HepG2 (cell line): ENCODE results near the gene POLR1G. TPM values are rescaled to one million over a fixed set of nuclear protein-coding genes. Genes with fewer than 3 reads are reported as not detected.

Source experiments
- ASH2L ChIP-seq: fragments of 300-600, 200-600 bp; sonication (generic); IDR thresholded peaks from 2 replicates; pipeline ENCODE4 v1.7.0; 2017; ENCODE audit warnings: low read depth, mild to moderate bottlenecking, moderate library complexity, mixed read lengths, low read length; ENCODE audit not compliant: insufficient read length
- CHD4 ChIP-seq: fragments of 200-600 bp; sonication (generic); IDR thresholded peaks from 2 replicates; pipeline ENCODE4 v1.7.0; 2017; ENCODE audit warnings: mild to moderate bottlenecking, low read length, borderline replicate concordance
- HNF4G ChIP-seq, 2 experiments: sonication (generic) in 1 of 2; formaldehyde crosslinking in 1 of 2; IDR thresholded peaks; 2 replicates each; pipeline versions ENCODE4 v1.4.0 to v1.6.1; 2011 to 2020; ENCODE audit warnings: borderline replicate concordance in 2 of 2, low read depth in 2 of 2, mild to moderate bottlenecking in 2 of 2, low read length in 1 of 2, missing genetic modification reagents in 1 of 2, moderate library complexity in 1 of 2
- IKZF4 ChIP-seq: sonication (generic); formaldehyde crosslinking; IDR thresholded peaks from 2 replicates; pipeline ENCODE4 v1.5.1; 2020; ENCODE audit warnings: borderline replicate concordance, mild to moderate bottlenecking, low read depth, missing genetic modification reagents; ENCODE audit errors: not compliant biosample characterization
- IRF2 ChIP-seq: IDR thresholded peaks from 2 replicates; pipeline ENCODE4 v1.6.1; 2018; ENCODE audit warnings: missing genetic modification reagents, missing compliant biosample characterization
- MED1 ChIP-seq: sonication (generic); formaldehyde crosslinking; IDR thresholded peaks from 2 replicates; pipeline ENCODE4 v1.4.0; 2020; ENCODE audit warnings: missing genetic modification reagents
- NKX3-1 ChIP-seq: sonication (generic); formaldehyde crosslinking; IDR thresholded peaks from 2 replicates; pipeline ENCODE4 v1.5.0; 2020; ENCODE audit warnings: missing genetic modification reagents
- POLR2A ChIP-seq, 2 experiments: IDR thresholded peaks; 2 replicates each; pipeline ENCODE4 v1.6.1; 2011; ENCODE audit warnings: low read depth in 2 of 2, low read length in 2 of 2, mild to moderate bottlenecking in 1 of 2, moderate library complexity in 1 of 2; ENCODE audit not compliant: insufficient read depth in 1 of 2
- RARA ChIP-seq: IDR thresholded peaks from 2 replicates; pipeline ENCODE4 v1.6.1; 2016; ENCODE audit warnings: missing genetic modification reagents, missing compliant biosample characterization
- RFX5 ChIP-seq: IDR thresholded peaks from 2 replicates; pipeline ENCODE4 v1.6.1; 2011; ENCODE audit warnings: low read depth, low read length, improper control_type of control experiment
- RORA ChIP-seq: sonication (generic); formaldehyde crosslinking; IDR thresholded peaks from 2 replicates; pipeline ENCODE4 v1.5.0; 2020; ENCODE audit warnings: mild to moderate bottlenecking, missing genetic modification reagents, moderate library complexity
- SP4 ChIP-seq: sonication (generic); formaldehyde crosslinking; IDR thresholded peaks from 2 replicates; pipeline ENCODE4 v1.8.1; 2023; ENCODE audit warnings: mild to moderate bottlenecking, missing genetic modification reagents
- U2AF2 ChIP-seq: fragments of 200-400 bp; formaldehyde crosslinking; IDR thresholded peaks from 2 replicates; pipeline ENCODE4 v1.6.1; 2017; ENCODE audit warnings: low read depth, mild to moderate bottlenecking, low read length
- ZNF326 ChIP-seq: sonication (generic); formaldehyde crosslinking; IDR thresholded peaks from 2 replicates; pipeline ENCODE4 v1.4.0; 2020; ENCODE audit warnings: missing genetic modification reagents, borderline replicate concordance
- ZNF558 ChIP-seq: sonication (generic); formaldehyde crosslinking; IDR thresholded peaks from 2 replicates; pipeline ENCODE4 v1.9.0; 2022; ENCODE audit warnings: mild to moderate bottlenecking, missing genetic modification reagents, borderline replicate concordance
- ZNF605 ChIP-seq: sonication (generic); formaldehyde crosslinking; IDR thresholded peaks from 2 replicates; pipeline ENCODE4 v1.8.0; 2022; ENCODE audit warnings: mild to moderate bottlenecking, missing genetic modification reagents
- ZNF614 ChIP-seq: IDR thresholded peaks from 2 replicates; pipeline ENCODE4 v1.6.1; 2018; ENCODE audit warnings: missing biosample characterization, missing genetic modification reagents, inconsistent platforms, borderline replicate concordance
- ZNF629 ChIP-seq: sonication (generic); formaldehyde crosslinking; conservative IDR thresholded peaks from 2 replicates; pipeline ENCODE4 v1.5.0; 2020; ENCODE audit warnings: missing genetic modification reagents
- ZNF75D ChIP-seq: sonication (generic); formaldehyde crosslinking; IDR thresholded peaks from 2 replicates; pipeline ENCODE4 v1.8.1; 2023; ENCODE audit warnings: missing genetic modification reagents, mild to moderate bottlenecking, borderline replicate concordance
- ZSCAN21 ChIP-seq: sonication (generic); formaldehyde crosslinking; IDR thresholded peaks from 2 replicates; pipeline ENCODE4 v1.8.0; 2022; ENCODE audit warnings: mild to moderate bottlenecking, missing genetic modification reagents, moderate library complexity, borderline replicate concordance
- polyA plus RNA-seq, 8 experiments: library from polyadenylated mRNA; depleted of rRNA in 3 of 8; stranded (reverse) in 7 of 8; unstranded in 1 of 8; fragments of >200 nt; fragmentation: Illumina TruSeq in 4 of 8; extraction: Trizol in 4 of 8; gene quantifications; 2 replicates each; pipeline versions ENCODE4 v1.2.1 to v1.2.3, GENCODE V29; 2011 to 2016; ENCODE audit warnings: low read depth in 4 of 8, missing spikeins in 1 of 8, mixed read lengths in 1 of 8; ENCODE audit not compliant: insufficient read depth in 1 of 8
- total RNA-seq, 5 experiments: library from RNA; depleted of rRNA; stranded (reverse); fragments of >200 nt; fragmentation: Illumina TruSeq; extraction: Trizol; gene quantifications; 2 replicates each; pipeline ENCODE4 v1.2.3, GENCODE V29; 2016; ENCODE audit warnings: low read depth in 1 of 5
- TF ChIP-seq, protein P1 (sequence below): IDR thresholded peaks from 2 replicates; pipeline ENCODE4 v1.6.1; 2012; ENCODE audit warnings: low read length, improper control_type of control experiment
- TF ChIP-seq, protein P2 (sequence below): sonication (generic); formaldehyde crosslinking; IDR thresholded peaks from 2 replicates; pipeline ENCODE4 v1.4.0; 2020; ENCODE audit warnings: mild to moderate bottlenecking, low read depth, missing genetic modification reagents
- TF ChIP-seq, protein P3 (sequence below): sonication (generic); formaldehyde crosslinking; conservative IDR thresholded peaks from 2 replicates; pipeline ENCODE4 v1.4.0; 2020; ENCODE audit warnings: missing genetic modification reagents

POLR1G gene
- total and polyA plus RNA-seq, 2 of the 13 experiments (the other 11 are each of a cell fraction or from before 2014, with no cell fraction given), result 3.5 to 20.8 TPM

DNA sequence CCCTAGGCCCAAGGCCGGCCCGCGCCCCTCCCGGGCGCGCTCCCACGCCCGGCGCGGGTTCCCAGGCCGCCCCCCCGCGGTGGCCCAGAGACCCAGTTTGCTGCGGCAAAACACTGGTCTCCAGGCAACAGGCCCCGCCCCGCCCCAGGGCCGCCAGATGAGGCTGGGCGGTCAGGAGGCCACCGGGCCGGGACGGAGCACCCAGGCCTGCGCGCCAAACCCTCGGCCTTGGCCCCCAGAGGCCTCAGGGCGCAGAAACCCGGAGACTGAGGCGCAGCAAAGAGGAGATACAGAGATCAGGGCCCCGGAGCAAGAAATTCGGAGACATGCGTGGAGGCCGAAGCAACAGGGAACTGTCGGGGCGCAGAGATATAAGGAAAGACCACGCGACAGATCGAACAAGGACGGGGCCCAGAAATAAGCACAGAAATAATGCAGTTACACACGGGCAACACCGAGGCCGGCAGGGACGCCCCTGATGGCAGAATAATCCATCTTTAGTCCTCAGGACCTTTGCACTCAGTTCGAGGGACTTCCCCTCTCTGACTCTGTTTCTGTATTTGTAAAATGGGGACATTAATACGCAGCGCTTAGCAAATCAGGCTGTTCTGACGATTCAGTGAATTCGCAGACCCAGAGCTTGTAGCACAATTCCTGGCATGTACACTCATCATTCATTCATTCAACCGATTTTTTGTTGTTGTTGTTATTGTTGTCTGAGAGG is 38.0 kb downstream of the POLR1G start (continued):
- TF ChIP-seq RORA, result no peak
- peak; percentile 82 for TF ChIP-seq RARA (CRISPR knock-in tag)
- TF ChIP-seq U2AF2, result no peak
- TF ChIP-seq ZSCAN21, result no peak; the same call in 1 of the 2 replicates
- 0 out of 2 replicates have a peak, but pooled peaks have one; percentile 17 for TF ChIP-seq RFX5
- no peak for TF ChIP-seq ZNF558 (CRISPR knock-in tag)
- TF ChIP-seq, protein P1, sequence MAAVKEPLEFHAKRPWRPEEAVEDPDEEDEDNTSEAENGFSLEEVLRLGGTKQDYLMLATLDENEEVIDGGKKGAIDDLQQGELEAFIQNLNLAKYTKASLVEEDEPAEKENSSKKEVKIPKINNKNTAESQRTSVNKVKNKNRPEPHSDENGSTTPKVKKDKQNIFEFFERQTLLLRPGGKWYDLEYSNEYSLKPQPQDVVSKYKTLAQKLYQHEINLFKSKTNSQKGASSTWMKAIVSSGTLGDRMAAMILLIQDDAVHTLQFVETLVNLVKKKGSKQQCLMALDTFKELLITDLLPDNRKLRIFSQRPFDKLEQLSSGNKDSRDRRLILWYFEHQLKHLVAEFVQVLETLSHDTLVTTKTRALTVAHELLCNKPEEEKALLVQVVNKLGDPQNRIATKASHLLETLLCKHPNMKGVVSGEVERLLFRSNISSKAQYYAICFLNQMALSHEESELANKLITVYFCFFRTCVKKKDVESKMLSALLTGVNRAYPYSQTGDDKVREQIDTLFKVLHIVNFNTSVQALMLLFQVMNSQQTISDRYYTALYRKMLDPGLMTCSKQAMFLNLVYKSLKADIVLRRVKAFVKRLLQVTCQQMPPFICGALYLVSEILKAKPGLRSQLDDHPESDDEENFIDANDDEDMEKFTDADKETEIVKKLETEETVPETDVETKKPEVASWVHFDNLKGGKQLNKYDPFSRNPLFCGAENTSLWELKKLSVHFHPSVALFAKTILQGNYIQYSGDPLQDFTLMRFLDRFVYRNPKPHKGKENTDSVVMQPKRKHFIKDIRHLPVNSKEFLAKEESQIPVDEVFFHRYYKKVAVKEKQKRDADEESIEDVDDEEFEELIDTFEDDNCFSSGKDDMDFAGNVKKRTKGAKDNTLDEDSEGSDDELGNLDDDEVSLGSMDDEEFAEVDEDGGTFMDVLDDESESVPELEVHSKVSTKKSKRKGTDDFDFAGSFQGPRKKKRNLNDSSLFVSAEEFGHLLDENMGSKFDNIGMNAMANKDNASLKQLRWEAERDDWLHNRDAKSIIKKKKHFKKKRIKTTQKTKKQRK, result no peak
- TF ChIP-seq, protein P2, sequence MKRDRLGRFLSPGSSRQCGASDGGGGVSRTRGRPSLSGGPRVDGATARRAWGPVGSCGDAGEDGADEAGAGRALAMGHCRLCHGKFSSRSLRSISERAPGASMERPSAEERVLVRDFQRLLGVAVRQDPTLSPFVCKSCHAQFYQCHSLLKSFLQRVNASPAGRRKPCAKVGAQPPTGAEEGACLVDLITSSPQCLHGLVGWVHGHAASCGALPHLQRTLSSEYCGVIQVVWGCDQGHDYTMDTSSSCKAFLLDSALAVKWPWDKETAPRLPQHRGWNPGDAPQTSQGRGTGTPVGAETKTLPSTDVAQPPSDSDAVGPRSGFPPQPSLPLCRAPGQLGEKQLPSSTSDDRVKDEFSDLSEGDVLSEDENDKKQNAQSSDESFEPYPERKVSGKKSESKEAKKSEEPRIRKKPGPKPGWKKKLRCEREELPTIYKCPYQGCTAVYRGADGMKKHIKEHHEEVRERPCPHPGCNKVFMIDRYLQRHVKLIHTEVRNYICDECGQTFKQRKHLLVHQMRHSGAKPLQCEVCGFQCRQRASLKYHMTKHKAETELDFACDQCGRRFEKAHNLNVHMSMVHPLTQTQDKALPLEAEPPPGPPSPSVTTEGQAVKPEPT (CRISPR knock-in tag), result 0 out of 2 replicates have a peak, but pooled peaks have one; percentile 43
- no peak for TF ChIP-seq ZNF326 (CRISPR knock-in tag)
- peak; percentile 46; the same call in 1 of the 2 replicates for TF ChIP-seq SP4 (CRISPR knock-in tag)
- no peak for TF ChIP-seq ZNF75D
- TF ChIP-seq, protein P3, sequence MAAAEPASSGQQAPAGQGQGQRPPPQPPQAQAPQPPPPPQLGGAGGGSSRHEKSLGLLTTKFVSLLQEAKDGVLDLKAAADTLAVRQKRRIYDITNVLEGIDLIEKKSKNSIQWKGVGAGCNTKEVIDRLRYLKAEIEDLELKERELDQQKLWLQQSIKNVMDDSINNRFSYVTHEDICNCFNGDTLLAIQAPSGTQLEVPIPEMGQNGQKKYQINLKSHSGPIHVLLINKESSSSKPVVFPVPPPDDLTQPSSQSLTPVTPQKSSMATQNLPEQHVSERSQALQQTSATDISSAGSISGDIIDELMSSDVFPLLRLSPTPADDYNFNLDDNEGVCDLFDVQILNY, result 0 out of 2 replicates have a peak, but pooled peaks have one; percentile 44
- peak; percentile 8; the same call in 1 of the 2 replicates for TF ChIP-seq HNF4G (IDR thresholded peaks at IDR 0.05; ENCODE audit: borderline replicate concordance, low read depth, low read length)
- no peak; the same call in 1 of the 2 replicates for TF ChIP-seq HNF4G (CRISPR knock-in tag; IDR thresholded peaks at IDR 0.05; ENCODE audit: borderline replicate concordance, low read depth)
- TF ChIP-seq ASH2L, result peak; percentile 56
- peak; percentile 18; the same call in 1 of the 2 replicates for TF ChIP-seq IRF2 (CRISPR knock-in tag)
- TF ChIP-seq NKX3-1 (CRISPR knock-in tag), result no peak
- TF ChIP-seq CHD4, result peak; percentile 69; the same call in 1 of the 2 replicates
- TF ChIP-seq ZNF605, result peak; percentile 2; the same call in 1 of the 2 replicates
- peak; percentile 27; the same call in 1 of the 2 replicates for TF ChIP-seq ZNF614
- peak in 1 of 2 experiments; percentile 23; a peak in 1 of 4 replicates for TF ChIP-seq POLR2A (IDR thresholded peaks at IDR 0.05; ENCODE audit: insufficient read depth in 1 of 2, low read depth in 2 of 2, low read length in 2 of 2)
- no peak for TF ChIP-seq IKZF4 (CRISPR knock-in tag)
- peak; percentile 48; the same call in 1 of the 2 replicates for TF ChIP-seq MED1 (CRISPR knock-in tag)
- peak; percentile 88 for TF ChIP-seq ZNF629
